Anterior cingulate cortex (tissue), 58 donors: Measurements from ENCODE around the gene LAMA2.

Experiments used
- DNase-seq, 58 donors: peaks; one replicate each; lab custom pipeline; 2025; lab: John Stamatoyannopoulos, UW

The LAMA2 gene

DNA sequence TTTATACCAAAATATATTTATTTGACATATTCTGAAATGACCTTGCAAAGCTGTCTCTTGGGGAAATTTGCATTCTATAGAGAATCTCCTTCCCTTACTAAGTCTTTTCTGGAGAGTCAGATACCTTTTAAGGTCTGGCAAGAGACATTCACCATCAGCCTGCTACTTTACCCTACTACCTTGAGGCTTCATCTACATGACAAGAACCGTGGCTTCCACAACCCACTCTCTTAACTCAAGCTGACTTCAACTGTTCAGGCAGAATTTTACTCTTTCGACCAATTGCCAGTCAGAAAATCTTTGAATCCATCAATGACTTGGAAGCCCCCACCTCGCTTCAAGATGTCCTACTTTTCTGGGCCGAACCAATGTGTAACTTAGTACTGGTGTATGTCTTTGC is 314.2 kb downstream of the LAMA2 start:
- DNase-seq = no peak

DNA sequence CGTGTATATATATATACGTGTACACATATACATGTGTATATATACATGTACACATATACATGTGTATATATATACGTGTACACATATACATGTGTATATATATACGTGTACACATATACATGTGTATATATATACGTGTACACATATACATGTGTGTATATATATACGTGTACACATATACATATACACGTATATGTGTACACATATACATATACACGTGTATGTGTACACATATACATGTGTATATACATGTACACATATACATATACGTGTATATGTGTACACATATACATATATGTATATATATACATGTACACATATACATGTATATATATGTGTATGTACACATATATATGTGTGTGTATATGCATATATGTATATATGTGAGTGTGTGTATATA is 317.2 kb downstream of the LAMA2 start:
- DNase-seq = no peak

DNA sequence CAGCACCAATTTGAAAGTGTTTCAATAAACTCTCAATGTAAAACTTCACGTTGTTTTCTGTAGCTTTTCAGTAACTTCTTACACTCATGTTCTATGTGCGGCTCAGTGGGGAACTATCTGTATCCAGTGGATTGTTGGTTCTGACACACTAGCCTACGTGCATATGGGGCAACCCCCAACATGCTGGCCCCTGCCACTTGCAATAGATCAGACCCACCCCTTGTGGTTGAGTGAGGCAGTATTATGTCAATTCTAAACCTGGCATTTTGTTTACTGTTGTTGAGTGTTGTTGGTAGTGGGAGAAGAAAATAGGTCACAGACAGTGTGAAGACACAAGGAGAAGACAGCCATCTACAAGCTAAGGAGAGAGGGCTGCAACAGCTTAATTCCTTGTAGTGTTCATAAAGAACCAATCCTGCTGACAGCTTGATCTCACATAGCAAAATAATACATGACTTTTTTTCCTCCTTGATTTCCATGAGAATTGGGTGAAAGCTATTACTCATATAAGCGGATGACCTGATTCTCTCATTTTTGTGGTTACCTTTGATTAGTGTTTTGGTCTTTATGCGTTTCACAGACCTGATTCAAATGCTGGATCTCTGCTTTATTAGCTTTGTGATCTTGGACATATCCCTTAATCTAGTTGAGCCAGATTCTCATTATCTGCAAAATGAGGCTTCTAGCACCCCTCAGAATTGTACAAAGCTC is 320.4 kb downstream of the LAMA2 start:
- DNase-seq = no peak

DNA sequence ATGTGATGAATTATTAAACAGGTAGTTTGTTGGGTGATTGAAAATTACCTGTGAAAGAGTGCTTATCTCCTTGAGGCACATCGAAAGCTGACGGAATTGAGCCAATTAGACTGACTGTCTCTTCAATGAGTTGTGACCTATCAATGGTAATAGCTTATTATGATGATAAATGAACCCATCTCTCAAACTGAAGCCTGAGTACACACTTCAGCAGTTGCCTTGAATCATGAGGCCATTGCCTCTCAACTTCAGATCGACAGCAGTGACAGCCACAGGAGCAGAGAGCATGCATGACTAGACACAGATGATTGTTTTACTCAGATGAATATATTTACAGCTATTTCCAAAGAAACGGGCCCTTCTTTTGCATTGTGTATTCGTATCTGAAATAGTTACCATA is 323.9 kb downstream of the LAMA2 start:
- DNase-seq = no peak

DNA sequence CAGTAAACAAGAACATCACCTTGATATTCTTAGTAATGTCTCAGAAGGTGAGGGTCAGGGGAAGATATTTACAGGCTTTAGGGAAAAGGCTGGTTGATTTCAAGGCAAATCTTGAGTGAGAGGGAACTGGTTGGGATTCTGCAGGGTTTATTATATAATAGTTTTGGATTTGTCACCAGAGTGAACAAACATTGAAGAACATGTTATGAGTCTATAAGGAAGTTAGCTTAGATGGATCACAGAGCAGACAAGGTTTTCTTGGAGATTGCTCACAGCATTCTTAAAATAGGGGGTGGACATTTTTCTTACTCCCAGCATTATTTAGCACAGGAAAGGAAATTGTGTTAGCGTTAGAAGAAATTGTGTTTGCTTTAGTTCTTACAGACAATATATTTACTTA is 324.9 kb downstream of the LAMA2 start:
- DNase-seq = no peak

DNA sequence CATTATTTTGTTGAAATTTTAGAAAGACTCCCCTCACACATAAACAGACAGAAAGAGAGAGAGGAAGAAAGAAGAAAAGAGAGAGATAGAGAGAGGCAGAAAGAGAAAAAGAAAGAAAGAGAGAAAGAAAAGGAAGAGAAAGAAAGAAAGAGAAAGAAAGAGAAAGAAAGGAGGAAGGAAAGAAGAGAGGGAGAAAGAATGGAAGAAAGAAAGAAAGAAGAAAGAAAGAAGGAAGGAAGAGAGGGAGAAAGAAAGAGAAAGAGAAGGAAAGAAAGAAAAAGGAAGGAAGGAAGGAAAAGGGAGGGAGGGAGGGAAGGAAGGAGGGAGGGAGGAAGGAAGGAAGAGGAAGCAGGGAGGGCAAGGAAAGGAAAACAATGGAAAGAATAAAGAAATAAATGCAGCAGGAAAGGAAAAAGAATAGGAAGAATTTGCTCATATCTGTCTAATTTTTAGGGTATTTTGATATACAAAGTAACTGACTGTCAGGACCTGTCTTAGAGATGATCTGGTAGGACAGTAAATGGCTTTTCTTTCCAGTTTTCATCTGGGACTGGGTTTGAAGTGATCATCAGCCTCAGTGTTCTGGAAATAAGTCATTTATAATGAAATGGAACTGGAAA is 325.6 kb downstream of the LAMA2 start:
- DNase-seq = no peak

- no peak for DNase-seq
Measured at GRCh38 chr6:129209355-129209754, 326.4 kb downstream of the LAMA2 start.

DNA sequence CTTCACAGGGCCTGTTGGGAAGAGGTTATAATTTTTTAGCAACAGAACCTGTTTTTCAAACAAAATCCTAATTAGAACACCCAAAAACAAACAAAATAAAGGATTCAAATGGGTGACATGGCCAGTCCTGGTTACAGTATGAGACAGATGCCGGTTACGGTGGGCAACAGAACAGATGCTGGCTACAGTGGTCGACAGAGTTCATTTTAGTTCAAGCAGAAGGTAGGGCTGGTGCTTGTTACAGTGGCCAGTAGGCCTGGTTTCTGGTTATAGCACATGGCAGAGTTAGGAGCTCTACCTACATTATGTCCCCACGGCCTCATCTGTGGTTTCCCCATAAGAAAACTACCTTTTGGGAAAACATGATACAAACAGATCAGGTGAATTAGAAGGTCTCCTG is 327.7 kb downstream of the LAMA2 start:
- DNase-seq = no peak

DNA sequence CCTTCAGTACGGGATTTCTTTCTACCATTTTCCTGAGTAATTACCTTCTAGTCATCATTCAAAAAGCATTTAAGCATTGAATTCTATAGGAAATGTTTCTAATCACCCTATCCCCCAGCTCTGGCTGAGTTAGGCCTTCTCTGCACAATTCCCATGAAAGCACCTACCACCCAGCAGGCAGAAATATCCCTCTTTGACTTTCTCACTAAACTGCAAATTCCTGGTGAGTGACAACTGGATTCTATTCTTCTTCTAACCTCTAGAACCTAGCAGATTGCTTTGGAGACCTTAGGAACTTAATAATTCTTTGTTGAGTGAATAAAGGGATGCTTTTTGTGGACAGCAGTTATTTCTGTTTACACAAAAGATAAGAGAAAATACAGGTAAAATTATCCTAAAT is 328.7 kb downstream of the LAMA2 start:
- DNase-seq = no peak

GRCh38 chr6:129212081-129212480 is 329.1 kb downstream of the LAMA2 start:
- no peak for DNase-seq

DNA sequence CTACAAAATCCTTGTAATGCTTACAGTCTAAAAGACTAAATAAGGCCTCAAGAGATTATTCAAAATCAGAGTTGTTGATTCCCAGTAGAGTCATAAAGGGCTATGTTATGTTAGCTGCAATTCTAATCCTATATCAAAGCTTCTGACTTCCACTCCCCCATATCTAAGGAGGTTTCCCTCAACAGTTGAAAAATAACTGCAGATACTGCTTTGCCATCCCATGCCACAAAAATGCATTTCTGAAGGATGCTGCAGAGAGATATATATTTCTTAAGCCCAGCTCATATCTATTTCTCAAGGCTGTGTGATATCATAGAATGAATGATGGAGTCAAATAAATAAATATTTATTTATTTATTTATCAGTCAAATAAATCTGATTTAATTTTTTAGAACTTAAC is 332.3 kb downstream of the LAMA2 start:
- DNase-seq = no peak

GRCh38 chr6:129215916-129216520 is 333.1 kb downstream of the LAMA2 start:
- no peak for DNase-seq

DNA sequence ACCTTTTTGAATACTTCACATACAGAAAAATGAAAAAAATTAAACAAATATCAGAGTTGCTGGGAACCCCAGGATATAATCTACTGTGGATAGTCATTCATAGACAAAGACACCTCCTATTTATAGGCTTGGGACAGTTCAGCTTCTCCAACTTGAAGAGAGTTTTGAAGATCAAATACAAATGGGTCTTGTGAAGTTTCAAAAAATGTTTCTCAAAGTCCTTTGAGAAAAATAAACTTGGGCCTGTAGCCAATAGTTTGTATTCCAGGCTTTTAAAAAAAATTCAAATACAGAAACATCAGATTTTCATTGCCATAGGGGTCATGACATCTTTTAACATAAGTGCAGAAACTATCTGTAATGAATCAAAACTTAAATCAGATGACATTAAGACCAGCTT is 334.8 kb downstream of the LAMA2 start:
- DNase-seq = no peak

DNA sequence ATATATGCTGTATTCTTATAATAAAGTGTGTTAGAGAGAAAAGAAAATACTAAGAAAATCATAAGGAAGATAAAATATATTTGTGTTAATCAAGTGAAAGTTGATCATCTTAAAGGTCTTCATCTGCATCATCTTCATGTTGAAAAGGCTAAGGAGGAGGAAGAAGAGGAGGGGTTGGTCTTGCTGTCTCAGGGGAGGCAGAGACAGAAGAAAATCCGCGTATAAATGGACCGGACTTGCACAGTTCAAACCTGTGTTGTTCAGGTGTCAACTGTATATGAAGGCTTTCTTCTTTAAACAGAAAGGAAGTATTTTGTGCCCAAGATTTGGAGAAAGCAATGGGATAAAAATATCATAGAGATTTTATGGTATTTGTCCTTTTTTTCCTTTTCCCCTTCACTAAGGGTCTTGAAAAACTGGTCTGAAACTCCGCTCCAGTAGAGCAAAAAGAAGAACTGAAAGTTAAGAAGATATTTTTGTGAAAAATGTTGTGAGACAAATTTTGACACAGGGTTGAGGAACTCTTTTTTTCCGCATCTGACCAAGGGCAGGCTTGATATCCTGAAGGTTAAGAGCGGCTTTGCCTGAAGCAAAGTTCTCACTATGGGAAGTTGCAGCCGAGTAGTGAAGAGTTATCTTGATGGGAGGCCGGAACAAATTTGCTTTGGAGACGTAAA is 350.7 kb downstream of the LAMA2 start:
- no peak for DNase-seq

DNA sequence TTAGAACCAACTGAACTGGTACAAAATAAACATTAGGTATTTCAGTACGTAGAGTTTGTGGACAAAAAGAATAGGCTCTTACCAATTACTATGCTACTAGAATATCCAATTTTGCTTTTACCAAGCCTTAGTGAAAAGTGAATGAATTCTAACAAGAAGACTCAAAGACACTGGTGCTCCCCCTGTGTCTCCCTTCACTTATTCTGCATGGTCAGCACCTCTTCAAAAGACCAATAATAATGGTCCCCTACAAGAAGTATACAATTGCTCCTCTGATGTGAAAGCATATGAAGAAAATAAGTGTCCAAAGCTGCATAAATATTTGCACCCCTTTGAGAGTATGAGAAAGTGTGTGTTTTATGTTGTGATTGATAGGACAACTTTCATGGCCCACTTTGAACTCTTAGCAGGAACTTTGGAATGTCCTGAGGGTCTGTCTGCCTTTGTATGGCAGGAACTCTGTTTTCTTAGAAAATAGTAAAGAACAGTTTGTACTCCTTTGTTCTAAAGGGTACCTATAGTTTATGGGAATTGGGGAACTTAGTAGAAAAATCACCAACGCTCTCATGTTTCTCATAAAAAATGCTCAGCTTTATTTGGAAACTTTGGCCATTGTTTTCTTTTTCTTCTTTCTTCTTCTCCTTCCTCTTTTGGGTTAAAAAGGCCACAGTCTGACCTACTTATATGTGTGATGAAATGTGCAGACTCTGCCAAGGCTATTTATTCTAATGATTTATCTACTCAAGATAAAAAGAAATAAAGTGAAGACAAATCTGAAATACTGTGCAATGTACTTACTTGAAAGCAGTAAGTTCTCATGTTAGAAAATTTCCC is 352.4 kb downstream of the LAMA2 start:
- DNase-seq = no peak

DNA sequence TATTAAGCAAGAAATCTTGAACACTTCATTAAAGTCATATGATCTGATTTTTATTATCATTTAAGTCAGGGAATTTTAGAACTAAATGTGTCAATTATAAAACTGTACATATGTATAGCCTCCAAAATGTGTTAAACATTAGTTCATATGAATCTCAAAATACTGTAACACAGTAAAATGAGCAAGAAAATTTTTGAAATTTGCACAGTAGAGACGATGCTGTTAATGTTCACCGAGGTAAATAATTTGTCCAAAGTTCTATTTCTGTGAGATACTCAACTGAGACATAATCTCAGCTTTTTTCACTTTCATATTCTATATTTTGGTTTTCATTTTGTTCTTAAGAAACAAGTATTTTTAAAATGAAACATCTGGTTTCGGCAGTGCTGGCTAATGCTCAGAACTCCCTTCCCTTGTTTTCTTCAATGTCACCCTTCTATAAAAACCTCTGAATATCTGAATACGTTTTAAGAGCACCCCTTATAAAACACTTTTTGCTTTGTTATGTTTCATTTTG is 353.1 kb downstream of the LAMA2 start:
- no peak for DNase-seq

- DNase-seq = no peak
Measured at GRCh38 chr6:129238991-129239390, 356.1 kb downstream of the LAMA2 start.

- no peak for DNase-seq
Measured at GRCh38 chr6:129239825-129240491, 357.0 kb downstream of the LAMA2 start.

DNA sequence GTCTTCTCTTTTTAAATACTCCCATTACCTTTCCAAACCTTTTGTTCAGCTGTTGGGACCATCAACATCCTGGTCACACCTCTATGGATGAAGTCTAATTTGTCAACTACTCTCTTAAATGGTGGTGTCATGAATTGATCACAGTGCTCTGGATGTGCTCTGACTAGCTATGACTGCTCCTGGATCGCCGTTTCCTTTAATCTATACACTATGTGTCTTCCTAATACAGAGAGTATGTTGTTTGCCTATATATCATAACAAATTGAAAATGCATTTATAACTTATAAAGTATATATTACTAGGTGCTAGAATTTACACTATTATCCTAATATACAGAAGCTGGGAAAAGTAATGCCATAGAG is 357.5 kb downstream of the LAMA2 start:
- no peak for DNase-seq

DNA sequence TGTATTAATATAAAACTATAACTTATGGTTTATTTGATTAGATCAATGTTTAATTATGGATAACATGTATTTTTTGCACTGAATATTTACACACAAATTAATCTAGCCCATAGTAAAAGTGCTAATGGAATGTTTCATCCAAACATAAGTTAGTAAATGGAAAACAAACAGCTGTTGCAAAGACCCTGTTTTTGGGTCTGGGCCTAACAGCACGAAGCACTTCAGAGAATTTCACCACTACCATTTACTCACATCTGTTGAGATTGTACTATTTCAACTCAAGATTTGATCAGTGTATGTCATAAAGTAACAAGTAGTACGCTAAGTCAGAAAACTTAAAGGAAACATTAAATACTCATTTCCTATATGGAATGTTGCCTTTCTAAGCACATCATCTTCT is 359.6 kb downstream of the LAMA2 start:
- no peak for DNase-seq
